ENCODE results near the gene NCOA6.
A peak's percentile ranks its signal among the peaks of the same experiment; 100 is the strongest.

NCOA6 gene

GRCh38 chr20:34704177-34705007 is 121.1 kb downstream of the NCOA6 start, which contains the start of gene TP53INP2:
TSS of gene TP53INP2 (plus strand) at chr20:34704344. CDS start at chr20:34708740, 4,396 bp downstream.
- peak; percentile 90 for DNase-seq (ENCODE audit: low spot score)
- in situ Hi-C loops (cut with MboI; ENCODE audit: low pct_unique_long_range_greater_than_20kb, low sequenced_read_pairs, unreplicated experiment): loop anchor here (25.0 kb wide), 1 partner anchor 392 kb away; the partner anchor contains the start of gene AHCY
- no peak for TF ChIP-seq CTCF (IDR thresholded peaks at IDR 0.05; ENCODE audit: extremely low read depth, insufficient read depth, missing control alignments)

- in situ Hi-C loops (cut with MboI; ENCODE audit: low pct_unique_long_range_greater_than_20kb, low sequenced_read_pairs, unreplicated experiment): loop anchor here (25.0 kb wide), 1 partner anchor 391 kb away; the partner anchor contains the start of gene AHCY
- no peak for TF ChIP-seq CTCF (IDR thresholded peaks at IDR 0.05; ENCODE audit: extremely low read depth, insufficient read depth, missing control alignments)
- no peak for DNase-seq (ENCODE audit: low spot score)
Observed at GRCh38 chr20:34703424-34704176, 121.9 kb downstream of the NCOA6 start.

- DNase-seq (ENCODE audit: low spot score): no peak
- in situ Hi-C loops (cut with MboI; ENCODE audit: low pct_unique_long_range_greater_than_20kb, low sequenced_read_pairs, unreplicated experiment): loop anchor here (25.0 kb wide), 1 partner anchor 391 kb away; the partner anchor contains the start of gene AHCY
- no peak for TF ChIP-seq CTCF (IDR thresholded peaks at IDR 0.05; ENCODE audit: extremely low read depth, insufficient read depth, missing control alignments)
Observed at GRCh38 chr20:34703061-34703423, 122.4 kb downstream of the NCOA6 start.

GRCh38 chr20:34701405-34702085 is 123.9 kb downstream of the NCOA6 start:
- in situ Hi-C loops (cut with MboI; ENCODE audit: low pct_unique_long_range_greater_than_20kb, low sequenced_read_pairs, unreplicated experiment): loop anchor here (25.0 kb wide), 1 partner anchor 389 kb away; the partner anchor contains the start of gene AHCY
- DNase-seq (ENCODE audit: low spot score): no peak
- no peak for TF ChIP-seq CTCF (IDR thresholded peaks at IDR 0.05; ENCODE audit: extremely low read depth, insufficient read depth, missing control alignments)

- TF ChIP-seq CTCF (IDR thresholded peaks at IDR 0.05; ENCODE audit: extremely low read depth, insufficient read depth, missing control alignments): no peak
- DNase-seq (ENCODE audit: low spot score): no peak
- in situ Hi-C loops (cut with MboI; ENCODE audit: low pct_unique_long_range_greater_than_20kb, low sequenced_read_pairs, unreplicated experiment): no loop called here
Observed at GRCh38 chr20:34693414-34693813, 132.0 kb downstream of the NCOA6 start.

GRCh38 chr20:34691838-34692237 is 133.6 kb downstream of the NCOA6 start:
- in situ Hi-C loops (cut with MboI; ENCODE audit: low pct_unique_long_range_greater_than_20kb, low sequenced_read_pairs, unreplicated experiment): no loop called here
- DNase-seq (ENCODE audit: low spot score): no peak
- no peak for TF ChIP-seq CTCF (IDR thresholded peaks at IDR 0.05; ENCODE audit: extremely low read depth, insufficient read depth, missing control alignments)
